T-helper 1 cell treated with Interleukin-12 subunit alpha and Interleukin-12 subunit beta and Interleukin-4 antibody, amounts not matched to agents 30 ng/mL and 1 ng/mL, for 36 hours (primary cell): Measurements from ENCODE around the gene PRAMEF1. TPM values are rescaled to one million over a fixed set of nuclear protein-coding genes. Genes with fewer than 3 reads are reported as not detected.
"Not testable (repeated sequence)": the region's sequence is repeated elsewhere in the genome, so short reads cannot be mapped to it uniquely, and the experiment has no call there.

Experiments
- intact Hi-C: fragments of 100-400 bp; cut with micrococcal nuclease; formaldehyde crosslinking; loops from one replicate; pipeline ENCODE4 v1.15.1; 2024
- total RNA-seq: library from RNA; stranded (reverse); gene quantifications from 2 replicates; pipeline ENCODE4 v1.2.3, GENCODE V29; 2022

The PRAMEF1 gene, protein sequence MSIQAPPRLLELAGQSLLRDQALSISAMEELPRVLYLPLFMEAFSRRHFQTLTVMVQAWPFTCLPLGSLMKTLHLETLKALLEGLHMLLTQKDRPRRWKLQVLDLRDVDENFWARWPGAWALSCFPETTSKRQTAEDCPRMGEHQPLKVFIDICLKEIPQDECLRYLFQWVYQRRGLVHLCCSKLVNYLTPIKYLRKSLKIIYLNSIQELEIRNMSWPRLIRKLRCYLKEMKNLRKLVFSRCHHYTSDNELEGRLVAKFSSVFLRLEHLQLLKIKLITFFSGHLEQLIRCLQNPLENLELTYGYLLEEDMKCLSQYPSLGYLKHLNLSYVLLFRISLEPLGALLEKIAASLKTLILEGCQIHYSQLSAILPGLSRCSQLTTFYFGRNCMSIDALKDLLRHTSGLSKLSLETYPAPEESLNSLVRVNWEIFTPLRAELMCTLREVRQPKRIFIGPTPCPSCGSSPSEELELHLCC
- not detected in 2 replicates for total RNA-seq

DNA sequence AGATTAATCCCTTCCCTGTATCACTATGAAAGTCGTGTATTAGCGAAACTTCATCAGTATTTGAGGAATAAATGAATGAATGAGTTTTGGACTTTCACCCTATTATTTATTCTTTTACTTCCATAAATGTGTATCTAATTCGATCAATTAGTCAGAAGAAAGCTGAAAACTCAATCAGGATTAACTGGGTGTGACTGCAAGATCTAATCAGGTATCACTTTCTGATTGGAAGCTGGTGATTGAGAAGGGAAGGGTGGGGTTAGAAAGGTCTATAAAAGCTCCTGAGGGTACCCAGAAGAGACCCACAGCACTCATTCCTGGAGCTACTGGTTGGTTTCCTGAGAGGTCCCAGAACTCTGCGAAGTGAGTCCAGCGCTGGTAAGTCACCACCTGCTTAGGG is at the start of gene PRAMEF1:
Gene PRAMEF1 (plus strand): TSS at position 301 of the 400 bp plus-strand sequence. CDS start 1,831 bp downstream, outside the sequence.
- intact Hi-C loops = not testable (repeated sequence)

DNA sequence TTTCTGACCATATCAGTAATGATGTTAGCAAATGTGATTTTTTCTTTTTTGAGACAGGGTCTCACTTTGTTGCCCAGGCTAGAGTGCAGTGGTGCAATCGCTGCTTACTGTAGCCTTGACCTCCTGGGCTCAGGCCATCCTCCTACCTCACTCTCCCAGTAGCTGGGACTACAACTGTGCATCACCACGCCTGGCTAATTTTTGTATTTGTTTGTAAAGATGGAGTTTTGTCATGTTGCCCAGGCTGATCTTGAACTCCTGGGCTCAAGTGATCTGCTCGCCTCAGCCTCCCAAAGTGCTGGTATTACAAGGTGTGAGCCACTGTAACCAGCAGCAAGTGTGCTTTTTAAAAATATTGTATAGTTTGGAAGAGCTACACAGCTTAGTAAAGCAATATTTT is 49.3 kb upstream of the PRAMEF1 start:
- intact Hi-C loops = no loop called here

GRCh38 chr1:12745126-12745991 is 45.8 kb upstream of the PRAMEF1 start:
- intact Hi-C loops = no loop called here

- intact Hi-C loops = no loop called here
These were observed 45.2 kb upstream of the PRAMEF1 start, which contains the start of gene CFAP107 for GRCh38 chr1:12745992-12746323. Gene CFAP107 (plus strand): TSS chr1:12746200. CDS start chr1:12746431, 231 bp downstream.

DNA sequence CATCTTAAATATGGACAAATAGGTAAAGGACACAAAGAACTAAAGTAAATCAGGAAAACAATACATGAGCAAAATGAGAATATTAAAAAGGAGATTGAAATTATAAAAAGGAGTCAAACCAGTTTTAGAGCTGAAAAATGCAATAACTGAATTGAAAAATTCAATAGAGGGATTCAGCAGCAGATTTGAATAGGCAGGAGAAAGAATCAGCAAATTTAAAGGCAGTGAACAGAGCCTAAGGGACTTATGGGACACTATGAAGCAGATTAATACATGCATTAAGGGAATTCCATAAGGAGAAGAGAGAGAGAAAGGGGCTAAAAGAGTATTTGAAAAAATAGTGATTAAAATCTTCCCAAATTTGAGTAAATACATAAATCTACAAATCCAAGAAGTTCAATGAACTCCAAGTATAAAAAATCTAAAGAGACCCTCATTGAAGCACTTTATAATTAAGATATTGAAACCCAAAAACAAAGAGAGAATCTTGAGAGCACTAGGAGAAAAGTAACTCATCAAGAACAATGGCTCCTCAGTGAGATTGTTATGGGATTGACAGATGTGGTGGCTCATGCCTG is 42.3 kb upstream of the PRAMEF1 start:
- intact Hi-C loops = no loop called here

DNA sequence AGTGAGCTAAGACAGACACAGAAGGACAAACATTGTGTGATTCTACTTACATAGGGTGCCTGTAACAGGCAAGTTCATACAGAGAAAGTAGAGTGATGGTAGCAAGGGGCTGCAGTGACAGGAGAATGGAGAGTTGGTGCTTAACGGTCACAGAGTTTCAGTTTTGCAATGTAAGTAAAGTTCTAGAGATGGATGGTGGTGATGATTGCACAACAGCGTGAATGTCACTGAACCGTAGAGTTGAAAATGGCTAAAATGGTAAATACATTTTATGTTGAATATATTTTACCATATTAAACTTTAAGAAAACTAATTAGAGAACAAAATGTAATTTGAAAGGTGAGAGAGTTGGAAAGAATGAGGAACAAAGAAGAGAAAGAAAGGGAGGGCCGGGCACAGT is 36.5 kb upstream of the PRAMEF1 start:
- intact Hi-C loops = no loop called here

DNA sequence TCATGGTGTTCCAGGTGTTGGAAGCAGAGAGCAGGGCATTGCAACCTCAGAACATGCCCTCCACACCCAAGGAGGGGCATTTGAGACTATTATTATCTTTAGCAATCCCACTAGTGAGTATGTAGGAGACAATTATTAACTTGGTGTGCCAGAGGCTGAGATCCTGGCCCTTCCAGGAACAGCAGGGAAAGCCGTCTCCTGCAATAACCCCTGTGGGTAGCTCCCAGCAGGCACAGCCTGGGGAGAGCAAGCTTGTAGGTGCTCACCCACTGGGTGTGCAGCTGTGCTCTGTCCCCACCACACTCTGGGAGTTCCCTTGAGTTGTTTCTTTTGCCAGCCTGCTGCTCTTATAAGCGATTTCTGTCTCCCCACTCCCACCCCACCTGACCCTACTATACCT is 34.9 kb upstream of the PRAMEF1 start:
- intact Hi-C loops = no loop called here

DNA sequence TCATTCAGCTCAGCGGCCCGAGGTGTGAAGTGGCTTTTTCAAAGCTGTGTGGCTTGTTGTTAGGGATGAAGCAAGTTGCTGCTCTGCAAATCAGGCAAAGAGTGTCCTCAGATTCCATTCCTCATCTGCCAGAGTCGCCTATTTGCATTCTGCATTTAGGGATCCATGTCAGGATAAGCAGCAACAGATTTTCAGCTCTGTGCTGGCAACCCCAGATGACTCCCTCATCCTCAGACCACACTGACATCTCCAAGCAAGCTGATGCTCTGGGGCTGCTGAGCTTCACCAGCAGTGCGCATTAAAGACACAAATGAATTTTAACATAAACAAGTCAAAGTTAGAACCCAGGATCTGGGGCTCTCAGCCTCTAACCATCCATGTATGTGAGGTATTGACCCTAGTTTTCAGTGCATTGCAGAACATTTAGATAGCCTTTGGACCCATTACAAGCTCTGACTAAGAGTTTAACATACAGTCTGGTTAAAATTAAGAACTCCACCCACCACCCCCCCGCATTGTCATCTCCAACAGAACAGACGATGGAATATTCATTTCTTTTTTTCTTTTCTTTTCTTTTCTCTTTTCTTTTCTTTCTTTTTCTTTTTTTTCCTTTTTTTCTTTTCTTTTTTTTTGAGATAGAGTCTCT is 34.3 kb upstream of the PRAMEF1 start:
- intact Hi-C loops = no loop called here

DNA sequence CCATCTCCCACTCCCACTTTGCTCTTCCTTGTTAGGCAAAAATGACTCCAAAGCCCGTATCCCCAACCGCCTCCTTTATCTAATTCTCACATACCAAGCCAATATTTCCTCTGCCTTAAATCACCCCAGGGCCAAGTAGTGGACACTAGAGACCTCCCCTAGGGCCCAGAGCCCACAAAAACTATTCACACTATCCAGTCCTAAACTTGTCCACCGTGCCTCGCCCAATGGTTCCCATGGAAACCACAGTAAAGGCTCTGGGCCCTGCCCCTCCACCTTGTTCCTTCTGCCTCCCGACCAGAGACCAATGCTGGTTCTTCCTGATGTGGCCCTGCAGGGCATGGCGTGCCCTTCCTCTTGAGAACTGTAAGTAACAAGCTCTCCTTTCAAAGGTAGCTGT is 33.4 kb upstream of the PRAMEF1 start:
- intact Hi-C loops = no loop called here

GRCh38 chr1:12760256-12760795 is 30.9 kb upstream of the PRAMEF1 start:
- intact Hi-C loops = no loop called here

- intact Hi-C loops = no loop called here
These were observed 29.4 kb upstream of the PRAMEF1 start for GRCh38 chr1:12761781-12762180.

- intact Hi-C loops = no loop called here
These were observed 28.4 kb upstream of the PRAMEF1 start for GRCh38 chr1:12762766-12763165.

- intact Hi-C loops = no loop called here
These were observed 27.7 kb upstream of the PRAMEF1 start for GRCh38 chr1:12763479-12763878.

GRCh38 chr1:12764016-12764415 is 27.2 kb upstream of the PRAMEF1 start:
- intact Hi-C loops = no loop called here

DNA sequence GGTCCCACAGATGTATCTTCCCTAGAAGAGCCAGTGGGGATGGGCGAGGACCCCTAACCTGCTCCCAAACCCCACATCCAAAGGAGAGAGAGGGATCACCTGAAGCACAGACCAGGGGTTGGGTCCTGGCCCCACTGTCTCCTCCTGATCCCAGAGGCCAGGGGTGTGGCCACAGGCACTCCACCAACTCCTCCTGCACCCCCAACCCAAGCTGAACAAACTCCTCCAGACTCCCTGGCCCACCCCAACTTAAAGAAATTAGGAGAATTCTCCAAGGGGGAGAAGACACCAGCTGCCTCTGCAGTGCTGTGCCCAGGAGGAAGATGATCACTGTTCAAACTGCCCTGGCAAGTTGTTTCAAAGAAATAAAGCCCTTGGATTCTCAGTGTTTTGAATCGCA is 22.2 kb upstream of the PRAMEF1 start:
- intact Hi-C loops = no loop called here

DNA sequence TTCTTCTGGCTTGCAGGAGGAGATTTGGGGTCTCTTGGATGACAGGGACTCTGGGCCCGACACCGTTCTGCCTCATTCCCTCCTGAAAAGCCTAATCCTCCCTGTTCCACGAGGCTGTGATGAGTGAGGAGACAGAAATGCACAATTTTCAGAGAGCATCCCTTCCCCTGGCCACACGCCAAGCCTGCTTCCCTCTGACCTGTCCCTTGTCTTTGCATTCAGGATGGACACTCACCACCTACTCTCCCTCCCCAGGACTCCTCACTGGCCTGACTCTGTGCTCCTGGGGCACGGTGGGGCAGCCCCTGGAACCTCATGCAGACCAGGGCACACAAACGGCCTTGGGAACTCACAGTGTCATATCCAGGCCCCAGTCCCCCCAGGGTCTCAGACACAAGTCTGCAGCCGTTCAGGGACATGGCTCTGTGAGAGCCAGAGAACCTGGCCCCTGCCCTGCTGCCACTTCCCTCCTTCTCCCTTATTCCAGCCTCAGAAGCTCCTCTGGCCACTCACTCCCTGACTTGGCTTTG is 21.2 kb upstream of the PRAMEF1 start:
- intact Hi-C loops = no loop called here

DNA sequence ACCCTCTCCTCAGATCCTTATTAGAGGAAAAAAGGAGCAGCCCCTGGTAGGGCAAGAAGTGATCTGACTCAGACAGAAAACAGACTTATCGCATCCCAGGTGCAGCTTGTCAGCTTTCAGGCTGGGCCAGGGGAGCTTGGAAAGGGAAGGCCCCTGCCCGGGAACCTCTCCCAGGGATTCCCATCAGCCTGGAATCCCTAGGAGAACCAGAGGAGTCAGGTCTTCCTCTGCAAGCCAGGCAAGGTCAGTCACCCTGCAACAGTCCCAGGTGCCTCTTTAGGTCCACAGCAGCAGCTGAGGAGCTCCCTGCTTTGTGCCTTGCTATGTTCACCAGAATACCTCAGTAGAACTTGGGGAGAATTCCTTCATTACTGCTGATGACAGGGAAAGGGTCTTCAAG is 20.6 kb upstream of the PRAMEF1 start:
- intact Hi-C loops = no loop called here

GRCh38 chr1:12771186-12771585 is 20.0 kb upstream of the PRAMEF1 start:
- intact Hi-C loops = no loop called here

- intact Hi-C loops = no loop called here
These were observed 18.7 kb upstream of the PRAMEF1 start for GRCh38 chr1:12772520-12772919.

DNA sequence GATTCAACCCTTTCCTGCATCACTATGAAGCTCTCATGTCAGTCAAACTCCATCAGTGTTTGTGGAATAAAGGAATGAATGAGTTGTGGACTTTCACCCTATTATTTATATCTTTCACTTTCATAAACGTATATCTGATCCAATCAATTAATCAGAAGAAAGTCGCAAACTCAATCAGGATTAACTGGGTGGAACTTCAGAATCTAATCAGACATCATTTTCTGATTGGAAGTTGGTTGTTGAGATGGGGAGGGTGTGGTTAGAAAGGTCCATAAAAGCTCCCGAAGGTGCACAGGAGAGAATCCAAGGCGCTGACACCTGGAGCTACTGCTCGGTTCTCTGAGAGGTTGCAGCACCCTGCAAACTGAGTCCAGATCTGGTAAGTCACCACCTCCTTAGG is 17.8 kb upstream of the PRAMEF1 start, which contains the start of gene PRAMEF12:
Gene PRAMEF12 (plus strand): TSS at position 301 of the 400 bp plus-strand sequence. CDS start 1,130 bp downstream, outside the sequence.
- intact Hi-C loops = no loop called here
